Transverse colon (tissue), 4 donors: Measurements from ENCODE around the gene SEC16A.

ENCODE experiments used
- EP300 ChIP-seq: sonication (generic); formaldehyde crosslinking; IDR thresholded peaks from one replicate; pipeline ENCODE4 v1.6.1; 2017; ENCODE audit warnings: antibody characterized with exemption, low read depth
- POLR2A ChIP-seq: fragments of 450-650 bp; IDR thresholded peaks from one replicate; pipeline ENCODE4 v1.6.1; 2016; ENCODE audit warnings: antibody characterized with exemption, mild to moderate bottlenecking, moderate library complexity
- POLR2AphosphoS5 ChIP-seq, 3 donors: sonication (generic); formaldehyde crosslinking; IDR thresholded peaks; one replicate each; pipeline ENCODE4 v1.6.1; 2016; ENCODE audit warnings: antibody characterized with exemption in 3 of 3
- TF ChIP-seq, protein P1 (sequence below), 5 experiments: fragments of 200-600 bp in 3 of 5; fragments of 450-650 bp in 2 of 5; sonication (generic) in 3 of 5; IDR thresholded peaks; 1 replicate in 2 of 5; 2 replicates in 3 of 5; pipeline ENCODE4 v1.5.1; 2016 to 2017; ENCODE audit warnings: antibody characterized with exemption in 5 of 5, inconsistent platforms in 3 of 5, mild to moderate bottlenecking in 2 of 5, moderate library complexity in 1 of 5

DNA sequence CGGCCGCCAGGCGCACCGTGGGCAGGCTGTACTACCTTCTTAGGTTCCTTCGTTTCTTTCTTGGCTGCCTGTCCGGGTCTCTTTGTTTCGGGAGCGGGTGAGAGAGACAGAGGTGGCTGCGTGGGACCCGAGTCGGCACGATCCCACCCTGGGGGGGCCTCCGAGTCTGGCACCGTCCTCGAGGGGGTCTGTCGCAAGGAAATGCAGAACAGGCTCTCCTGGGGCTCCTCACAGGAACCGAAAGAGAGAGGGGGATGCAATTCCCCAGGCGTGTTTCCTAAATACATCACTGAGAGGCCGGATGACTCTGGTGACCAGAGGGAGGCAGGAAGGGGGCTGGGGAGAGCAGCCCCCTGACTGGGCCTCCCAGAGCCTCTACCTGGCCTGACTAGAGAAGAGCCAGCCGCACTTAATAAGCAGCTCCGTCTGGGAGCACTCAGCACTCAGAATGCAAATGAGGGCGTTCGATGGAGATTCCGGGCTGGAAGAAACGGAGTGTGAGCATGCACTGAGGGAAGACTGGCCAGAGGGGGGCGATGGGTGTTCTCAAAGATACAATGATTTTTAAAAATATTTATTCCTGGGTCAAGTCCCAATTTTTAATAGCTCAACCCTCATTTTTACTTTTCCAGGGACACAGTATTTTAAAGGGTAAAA, 31.5 kb downstream of the SEC16A start:
- TF ChIP-seq, protein P1, sequence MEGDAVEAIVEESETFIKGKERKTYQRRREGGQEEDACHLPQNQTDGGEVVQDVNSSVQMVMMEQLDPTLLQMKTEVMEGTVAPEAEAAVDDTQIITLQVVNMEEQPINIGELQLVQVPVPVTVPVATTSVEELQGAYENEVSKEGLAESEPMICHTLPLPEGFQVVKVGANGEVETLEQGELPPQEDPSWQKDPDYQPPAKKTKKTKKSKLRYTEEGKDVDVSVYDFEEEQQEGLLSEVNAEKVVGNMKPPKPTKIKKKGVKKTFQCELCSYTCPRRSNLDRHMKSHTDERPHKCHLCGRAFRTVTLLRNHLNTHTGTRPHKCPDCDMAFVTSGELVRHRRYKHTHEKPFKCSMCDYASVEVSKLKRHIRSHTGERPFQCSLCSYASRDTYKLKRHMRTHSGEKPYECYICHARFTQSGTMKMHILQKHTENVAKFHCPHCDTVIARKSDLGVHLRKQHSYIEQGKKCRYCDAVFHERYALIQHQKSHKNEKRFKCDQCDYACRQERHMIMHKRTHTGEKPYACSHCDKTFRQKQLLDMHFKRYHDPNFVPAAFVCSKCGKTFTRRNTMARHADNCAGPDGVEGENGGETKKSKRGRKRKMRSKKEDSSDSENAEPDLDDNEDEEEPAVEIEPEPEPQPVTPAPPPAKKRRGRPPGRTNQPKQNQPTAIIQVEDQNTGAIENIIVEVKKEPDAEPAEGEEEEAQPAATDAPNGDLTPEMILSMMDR (IDR thresholded peaks at IDR 0.05) = no peak
- TF ChIP-seq POLR2A (no peak), EP300 (no peak), POLR2AphosphoS5 (IDR thresholded peaks at IDR 0.05) (no peak)
